ENCODE results near the gene DENND1A.

Gene DENND1A

GRCh38 chr9:123528501-123528900 is 401.4 kb downstream of the DENND1A start:
- TF ChIP-seq, protein P1, sequence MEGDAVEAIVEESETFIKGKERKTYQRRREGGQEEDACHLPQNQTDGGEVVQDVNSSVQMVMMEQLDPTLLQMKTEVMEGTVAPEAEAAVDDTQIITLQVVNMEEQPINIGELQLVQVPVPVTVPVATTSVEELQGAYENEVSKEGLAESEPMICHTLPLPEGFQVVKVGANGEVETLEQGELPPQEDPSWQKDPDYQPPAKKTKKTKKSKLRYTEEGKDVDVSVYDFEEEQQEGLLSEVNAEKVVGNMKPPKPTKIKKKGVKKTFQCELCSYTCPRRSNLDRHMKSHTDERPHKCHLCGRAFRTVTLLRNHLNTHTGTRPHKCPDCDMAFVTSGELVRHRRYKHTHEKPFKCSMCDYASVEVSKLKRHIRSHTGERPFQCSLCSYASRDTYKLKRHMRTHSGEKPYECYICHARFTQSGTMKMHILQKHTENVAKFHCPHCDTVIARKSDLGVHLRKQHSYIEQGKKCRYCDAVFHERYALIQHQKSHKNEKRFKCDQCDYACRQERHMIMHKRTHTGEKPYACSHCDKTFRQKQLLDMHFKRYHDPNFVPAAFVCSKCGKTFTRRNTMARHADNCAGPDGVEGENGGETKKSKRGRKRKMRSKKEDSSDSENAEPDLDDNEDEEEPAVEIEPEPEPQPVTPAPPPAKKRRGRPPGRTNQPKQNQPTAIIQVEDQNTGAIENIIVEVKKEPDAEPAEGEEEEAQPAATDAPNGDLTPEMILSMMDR (conservative IDR thresholded peaks at IDR 0.05; ENCODE audit: low read depth, low read length) = no peak
- H3K4me3 ChIP-seq (ENCODE audit: low read depth, low read length) = no peak overlapping the region
- DNase-seq (ENCODE audit: low read depth) = no peak

DNA sequence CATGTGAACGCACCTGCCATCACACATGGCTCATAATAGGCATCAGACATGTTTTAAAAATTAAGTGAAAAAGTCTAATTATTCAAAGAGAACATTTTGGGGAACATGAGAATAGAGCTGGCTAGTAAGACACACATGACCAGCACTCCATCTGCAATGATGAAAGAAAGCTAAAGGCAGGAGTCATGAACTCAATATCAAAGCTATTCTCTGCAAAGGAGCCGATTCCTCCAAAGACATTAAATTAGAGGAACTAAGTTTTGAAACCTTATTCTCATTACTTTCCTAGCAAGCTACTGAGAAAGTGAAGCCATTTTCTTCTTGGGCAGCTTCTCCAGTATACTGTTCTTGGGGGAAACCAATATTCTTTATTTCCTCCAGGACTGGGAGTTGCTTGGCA is 401.9 kb downstream of the DENND1A start:
- no peak for DNase-seq (ENCODE audit: low read depth)
- H3K4me3 ChIP-seq (ENCODE audit: low read depth, low read length) = no peak overlapping the region
- TF ChIP-seq, protein P1 (conservative IDR thresholded peaks at IDR 0.05; ENCODE audit: low read depth, low read length) = no peak

- no peak overlapping the region for H3K4me3 ChIP-seq (ENCODE audit: low read depth, low read length)
- TF ChIP-seq, protein P1 (conservative IDR thresholded peaks at IDR 0.05; ENCODE audit: low read depth, low read length) = no peak
- DNase-seq (ENCODE audit: low read depth) = no peak
Measured at GRCh38 chr9:123525957-123526356, 404.0 kb downstream of the DENND1A start.

GRCh38 chr9:123525424-123525823 is 404.5 kb downstream of the DENND1A start:
- no peak for DNase-seq (ENCODE audit: low read depth)
- TF ChIP-seq, protein P1 (conservative IDR thresholded peaks at IDR 0.05; ENCODE audit: low read depth, low read length) = no peak

GRCh38 chr9:123524866-123525265 is 405.1 kb downstream of the DENND1A start:
- no peak overlapping the region for H3K4me3 ChIP-seq (ENCODE audit: low read depth, low read length)
- TF ChIP-seq, protein P1 (conservative IDR thresholded peaks at IDR 0.05; ENCODE audit: low read depth, low read length) = no peak
- DNase-seq (ENCODE audit: low read depth) = no peak

More at GRCh38 chr9:123525424-123525823, 404.5 kb downstream of the DENND1A start:
- H3K4me3 ChIP-seq (ENCODE audit: low read depth, low read length) = no peak overlapping the region

DNA sequence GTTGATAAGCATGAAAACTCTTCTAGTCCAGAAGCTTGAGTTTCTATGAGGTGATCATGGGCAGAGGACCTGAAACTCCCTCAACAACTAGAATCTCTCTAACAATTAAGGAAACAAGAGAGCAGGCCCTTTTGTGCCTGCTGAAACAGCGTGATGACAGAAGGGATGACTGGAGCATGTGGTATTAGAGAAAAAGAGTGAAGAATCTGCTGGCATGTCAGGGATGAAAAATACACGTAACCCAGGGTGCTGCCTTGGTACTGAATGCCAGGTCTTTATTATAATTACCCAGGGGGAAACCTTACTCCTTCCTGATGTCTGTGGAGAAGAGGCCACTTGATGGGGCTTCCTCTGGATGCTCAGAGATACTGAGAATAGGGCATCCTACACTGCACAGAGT is 406.1 kb downstream of the DENND1A start:
- DNase-seq (ENCODE audit: low read depth) = no peak
- TF ChIP-seq, protein P1 (conservative IDR thresholded peaks at IDR 0.05; ENCODE audit: low read depth, low read length) = no peak
- H3K4me3 ChIP-seq (ENCODE audit: low read depth, low read length) = no peak overlapping the region

- H3K4me3 ChIP-seq (ENCODE audit: low read depth, low read length) = no peak overlapping the region
- DNase-seq (ENCODE audit: low read depth) = no peak
- TF ChIP-seq, protein P1 (conservative IDR thresholded peaks at IDR 0.05; ENCODE audit: low read depth, low read length) = no peak
Measured at GRCh38 chr9:123523001-123523400, 406.9 kb downstream of the DENND1A start.
